ENCODE measurements around the gene MBNL1. TPM values are rescaled to one million over a fixed set of nuclear protein-coding genes. Genes with fewer than 3 reads are reported as not detected.

The MBNL1 gene
- 53.6 TPM for polyA plus RNA-seq
- long read RNA-seq, donor 1, full-length matches to known transcripts = 3 of 24 reads
- long read RNA-seq, donor 1, partial matches to known transcripts = 21 of 24 reads
- long read RNA-seq, donor 1, other reads (novel, unspliced or antisense) = 0 of 24 reads
- long read RNA-seq, donor 2, partial matches to known transcripts = 10 of 10 reads
- long read RNA-seq, donor 2, other reads (novel, unspliced or antisense) = 0 of 10 reads
- long read RNA-seq, donor 3 = 0 reads
- long read RNA-seq, donor 4, full-length matches to known transcripts = 2 of 2 reads
- long read RNA-seq, donor 4, partial matches to known transcripts = 0 of 2 reads
- long read RNA-seq, donor 4, other reads (novel, unspliced or antisense) = 0 of 2 reads
- long read RNA-seq, donor 5, full-length matches to known transcripts = 8 of 8 reads
- long read RNA-seq, donor 5, partial matches to known transcripts = 0 of 8 reads
- long read RNA-seq, donor 5, other reads (novel, unspliced or antisense) = 0 of 8 reads
- long read RNA-seq, donor 6, full-length matches to known transcripts = 3 of 3 reads
- long read RNA-seq, donor 6, partial matches to known transcripts = 0 of 3 reads
- long read RNA-seq, donor 6, other reads (novel, unspliced or antisense) = 0 of 3 reads
- long read RNA-seq, donor 7, full-length matches to known transcripts = 2 of 2 reads
- long read RNA-seq, donor 7, partial matches to known transcripts = 0 of 2 reads
- long read RNA-seq, donor 7, other reads (novel, unspliced or antisense) = 0 of 2 reads
- long read RNA-seq, donor 8, full-length matches to known transcripts = 1 of 6 reads
- long read RNA-seq, donor 8, partial matches to known transcripts = 5 of 6 reads
- long read RNA-seq, donor 8, other reads (novel, unspliced or antisense) = 0 of 6 reads
- long read RNA-seq, donor 9, full-length matches to known transcripts = 1 of 1 reads
- long read RNA-seq, donor 9, partial matches to known transcripts = 0 of 1 reads
- long read RNA-seq, donor 9, other reads (novel, unspliced or antisense) = 0 of 1 reads
- long read RNA-seq, donor 10, full-length matches to known transcripts = 4 of 11 reads
- long read RNA-seq, donor 10, partial matches to known transcripts = 7 of 11 reads
- long read RNA-seq, donor 10, other reads (novel, unspliced or antisense) = 0 of 11 reads
- long read RNA-seq, donor 11, full-length matches to known transcripts = 1 of 1 reads
- long read RNA-seq, donor 11, partial matches to known transcripts = 0 of 1 reads
- long read RNA-seq, donor 11, other reads (novel, unspliced or antisense) = 0 of 1 reads

GRCh38 chr3:152268555-152269055 is at the start of gene MBNL1:
Gene MBNL1 (plus strand): TSS chr3:152268929. CDS start chr3:152300194, 31,265 bp downstream.
- H3K9me3 ChIP-seq (ENCODE audit: control insufficient read depth, low read depth, low read length) = no peaks in the 10 kb centered on the region
- no CpG with 5 or more reads among the region's 50 CpGs for WGBS (ENCODE audit: insufficient coverage, low lambda C conversion rate)
- DNase-seq = peak; percentile 76 to 93
- H3K36me3 ChIP-seq (ENCODE audit: control insufficient read depth, insufficient read depth, low read length) = no peaks in the 10 kb centered on the region
- H3K27me3 ChIP-seq (ENCODE audit: control insufficient read depth, insufficient read depth, low read length) = no peaks in the 10 kb centered on the region
- H3K27ac ChIP-seq (ENCODE audit: low read length) = peak within 1 kb of the TSS; percentile 97
- peak within 1 kb of the TSS; percentile 87 for H3K4me3 ChIP-seq (ENCODE audit: low read length)
- peaks cover 26% of the 10 kb centered on the region for H3K4me1 ChIP-seq (ENCODE audit: control insufficient read depth, insufficient read depth, low read length)

DNA sequence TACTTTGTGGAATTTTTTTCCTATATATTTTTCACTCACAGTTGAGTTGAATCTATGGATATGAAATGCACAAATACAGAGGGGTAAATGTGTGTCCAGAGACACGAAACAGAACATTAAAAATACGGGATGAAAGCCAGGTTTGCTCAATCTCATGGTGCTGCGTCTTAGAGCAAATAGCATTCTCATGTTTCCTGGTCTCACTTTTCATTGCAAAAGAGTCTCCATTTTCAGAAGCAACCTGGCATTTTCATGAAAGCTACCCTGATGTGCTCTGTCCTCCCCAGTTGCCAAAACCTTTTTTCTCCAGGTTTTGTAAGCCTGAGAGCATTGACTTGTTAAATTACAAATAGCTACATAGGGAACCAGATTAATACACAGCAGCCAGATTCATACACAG is 49.5 kb upstream of the MBNL1 start:
- Histone ChIP-seq H3K27me3 (ENCODE audit: control insufficient read depth, insufficient read depth, low read length) (no peaks in the 10 kb centered on the region), H3K36me3 (ENCODE audit: control insufficient read depth, insufficient read depth, low read length) (no peaks in the 10 kb centered on the region), H3K27ac (ENCODE audit: low read length) (no peak overlapping the region), H3K4me1 (ENCODE audit: control insufficient read depth, insufficient read depth, low read length) (no peaks in the 10 kb centered on the region), H3K4me3 (ENCODE audit: low read length) (no peak overlapping the region), H3K9me3 (ENCODE audit: control insufficient read depth, low read depth, low read length) (peaks cover 8% of the 10 kb centered on the region)
- DNase-seq = no peak
- 80% methylated on average over 1 of the region's 3 CpGs for WGBS (ENCODE audit: insufficient coverage, low lambda C conversion rate)

- no peak overlapping the region for H3K4me3 ChIP-seq (ENCODE audit: low read length)
- 89% methylated on average over 2 of the region's 2 CpGs for WGBS (ENCODE audit: insufficient coverage, low lambda C conversion rate)
- no peaks in the 10 kb centered on the region for H3K36me3 ChIP-seq (ENCODE audit: control insufficient read depth, insufficient read depth, low read length)
- no peak overlapping the region for H3K27ac ChIP-seq (ENCODE audit: low read length)
- no peaks in the 10 kb centered on the region for H3K27me3 ChIP-seq (ENCODE audit: control insufficient read depth, insufficient read depth, low read length)
- peaks cover 8% of the 10 kb centered on the region for H3K9me3 ChIP-seq (ENCODE audit: control insufficient read depth, low read depth, low read length)
- no peaks in the 10 kb centered on the region for H3K4me1 ChIP-seq (ENCODE audit: control insufficient read depth, insufficient read depth, low read length)
- no peak for DNase-seq
Observed at GRCh38 chr3:152219769-152220255, 48.9 kb upstream of the MBNL1 start.

DNA sequence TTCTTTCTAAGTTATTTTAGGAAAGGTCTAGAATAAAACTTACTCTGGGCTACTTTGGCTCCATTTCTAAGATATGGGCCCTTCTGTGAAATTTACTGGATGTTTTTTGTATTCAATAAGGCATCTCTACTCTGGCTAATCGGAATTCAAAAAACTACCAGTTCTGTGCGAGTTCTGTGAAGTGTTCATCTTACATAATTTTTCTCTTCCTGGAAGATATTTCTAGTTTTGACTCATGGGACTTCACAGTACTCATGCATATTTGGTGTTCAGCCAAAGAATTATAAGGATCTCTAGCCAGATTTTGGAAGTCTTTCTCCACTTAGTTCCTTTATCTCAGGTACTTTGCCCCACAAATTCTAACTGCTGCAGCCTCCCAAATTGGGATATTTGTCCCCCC is 46.4 kb upstream of the MBNL1 start:
- Histone ChIP-seq H3K27ac (ENCODE audit: low read length) (no peak overlapping the region), H3K4me1 (ENCODE audit: control insufficient read depth, insufficient read depth, low read length) (no peaks in the 10 kb centered on the region), H3K9me3 (ENCODE audit: control insufficient read depth, low read depth, low read length) (peaks cover 3% of the 10 kb centered on the region), H3K27me3 (ENCODE audit: control insufficient read depth, insufficient read depth, low read length) (no peaks in the 10 kb centered on the region), H3K4me3 (ENCODE audit: low read length) (no peak overlapping the region), H3K36me3 (ENCODE audit: control insufficient read depth, insufficient read depth, low read length) (no peaks in the 10 kb centered on the region)
- WGBS (ENCODE audit: insufficient coverage, low lambda C conversion rate) = no CpG with 5 or more reads among the region's 2 CpGs
- no peak for DNase-seq

DNA sequence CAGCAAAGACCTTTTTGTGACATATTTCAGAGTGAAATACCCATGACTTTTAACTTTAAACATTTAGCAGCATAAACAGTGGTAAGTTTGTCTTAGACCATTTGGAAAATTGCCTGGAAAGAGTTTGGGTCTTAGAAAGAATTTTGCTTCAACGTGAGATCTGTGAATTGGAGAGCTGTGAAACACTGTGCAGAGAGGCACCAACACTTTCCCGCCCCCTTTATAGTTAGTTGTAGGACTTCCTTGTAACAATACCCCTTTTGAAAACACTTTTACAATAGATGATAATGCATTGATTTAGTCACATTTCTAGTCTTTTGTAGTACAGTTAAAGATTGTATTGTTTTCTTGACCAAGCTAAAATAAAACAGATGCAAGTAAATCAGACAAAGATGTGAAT is 43.5 kb upstream of the MBNL1 start:
- no CpG with 5 or more reads among the region's 2 CpGs for WGBS (ENCODE audit: insufficient coverage, low lambda C conversion rate)
- no peak overlapping the region for H3K27ac ChIP-seq (ENCODE audit: low read length)
- no peaks in the 10 kb centered on the region for H3K4me1 ChIP-seq (ENCODE audit: control insufficient read depth, insufficient read depth, low read length)
- no peaks in the 10 kb centered on the region for H3K9me3 ChIP-seq (ENCODE audit: control insufficient read depth, low read depth, low read length)
- DNase-seq = no peak
- no peak overlapping the region for H3K4me3 ChIP-seq (ENCODE audit: low read length)
- no peaks in the 10 kb centered on the region for H3K36me3 ChIP-seq (ENCODE audit: control insufficient read depth, insufficient read depth, low read length)
- H3K27me3 ChIP-seq (ENCODE audit: control insufficient read depth, insufficient read depth, low read length) = no peaks in the 10 kb centered on the region

- DNase-seq = no peak
- Histone ChIP-seq H3K27me3 (ENCODE audit: control insufficient read depth, insufficient read depth, low read length) (no peaks in the 10 kb centered on the region), H3K4me3 (ENCODE audit: low read length) (no peak overlapping the region), H3K4me1 (ENCODE audit: control insufficient read depth, insufficient read depth, low read length) (no peaks in the 10 kb centered on the region), H3K27ac (ENCODE audit: low read length) (no peak overlapping the region), H3K36me3 (ENCODE audit: control insufficient read depth, insufficient read depth, low read length) (no peaks in the 10 kb centered on the region), H3K9me3 (ENCODE audit: control insufficient read depth, low read depth, low read length) (no peaks in the 10 kb centered on the region)
- 100% methylated on average over 1 of the region's 2 CpGs for WGBS (ENCODE audit: insufficient coverage, low lambda C conversion rate)
Observed at GRCh38 chr3:152226176-152226575, 42.6 kb upstream of the MBNL1 start.

DNA sequence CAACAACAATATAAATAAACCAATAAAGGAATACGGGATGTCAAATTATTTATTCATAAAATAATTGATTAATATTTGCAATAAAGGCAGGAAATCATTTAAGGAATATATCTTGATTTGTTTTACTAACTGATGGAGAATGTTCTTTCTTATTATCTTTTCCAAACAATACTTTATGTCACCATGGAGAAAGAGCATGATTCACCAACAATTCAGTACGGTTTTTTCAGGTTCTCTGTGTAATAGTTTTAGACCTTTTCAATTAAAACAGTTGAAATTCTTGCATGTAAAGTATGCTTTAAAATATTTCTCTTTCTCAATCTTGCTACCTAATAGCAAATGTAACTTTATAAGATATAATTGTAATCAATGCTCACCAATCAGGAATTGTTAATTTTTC is 41.7 kb upstream of the MBNL1 start:
- no peak for DNase-seq
- H3K36me3 ChIP-seq (ENCODE audit: control insufficient read depth, insufficient read depth, low read length) = no peaks in the 10 kb centered on the region
- H3K27ac ChIP-seq (ENCODE audit: low read length) = no peak overlapping the region
- no peaks in the 10 kb centered on the region for H3K27me3 ChIP-seq (ENCODE audit: control insufficient read depth, insufficient read depth, low read length)
- WGBS (ENCODE audit: insufficient coverage, low lambda C conversion rate) = 88% methylated on average over 1 of the region's 2 CpGs
- H3K9me3 ChIP-seq (ENCODE audit: control insufficient read depth, low read depth, low read length) = no peaks in the 10 kb centered on the region
- no peaks in the 10 kb centered on the region for H3K4me1 ChIP-seq (ENCODE audit: control insufficient read depth, insufficient read depth, low read length)
- H3K4me3 ChIP-seq (ENCODE audit: low read length) = no peak overlapping the region

DNA sequence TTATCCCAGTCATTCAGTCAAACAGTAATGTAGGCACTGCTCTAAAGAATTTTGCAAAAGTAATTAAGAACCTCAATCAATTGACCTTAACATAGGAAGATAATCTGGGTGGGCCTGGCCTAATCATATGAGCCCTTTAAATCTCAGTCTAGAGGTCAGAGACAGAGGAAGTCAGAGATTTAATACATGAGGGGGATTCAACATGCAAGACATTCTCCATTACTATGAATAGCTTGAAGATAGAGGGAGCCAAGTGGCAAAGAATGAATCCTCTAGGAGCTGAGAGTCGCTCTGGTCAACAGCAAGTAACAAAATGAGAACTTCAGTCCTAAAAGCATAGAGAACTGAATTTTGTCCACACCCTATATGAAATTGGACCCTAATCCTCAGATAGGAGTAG is 39.0 kb upstream of the MBNL1 start:
- Histone ChIP-seq H3K4me3 (ENCODE audit: low read length) (no peak overlapping the region), H3K27ac (ENCODE audit: low read length) (no peak overlapping the region), H3K4me1 (ENCODE audit: control insufficient read depth, insufficient read depth, low read length) (no peaks in the 10 kb centered on the region), H3K9me3 (ENCODE audit: control insufficient read depth, low read depth, low read length) (no peaks in the 10 kb centered on the region), H3K27me3 (ENCODE audit: control insufficient read depth, insufficient read depth, low read length) (no peaks in the 10 kb centered on the region), H3K36me3 (ENCODE audit: control insufficient read depth, insufficient read depth, low read length) (no peaks in the 10 kb centered on the region)
- WGBS (ENCODE audit: insufficient coverage, low lambda C conversion rate) = no CpG with 5 or more reads among the region's 1 CpG
- no peak for DNase-seq

- no peak for DNase-seq
- no peak overlapping the region for H3K4me3 ChIP-seq (ENCODE audit: low read length)
- 100% methylated on average over 1 of the region's 1 CpG for WGBS (ENCODE audit: insufficient coverage, low lambda C conversion rate)
- H3K27ac ChIP-seq (ENCODE audit: low read length) = no peak overlapping the region
- H3K27me3 ChIP-seq (ENCODE audit: control insufficient read depth, insufficient read depth, low read length) = no peaks in the 10 kb centered on the region
- H3K36me3 ChIP-seq (ENCODE audit: control insufficient read depth, insufficient read depth, low read length) = no peaks in the 10 kb centered on the region
- no peaks in the 10 kb centered on the region for H3K9me3 ChIP-seq (ENCODE audit: control insufficient read depth, low read depth, low read length)
- H3K4me1 ChIP-seq (ENCODE audit: control insufficient read depth, insufficient read depth, low read length) = no peaks in the 10 kb centered on the region
Observed at GRCh38 chr3:152230370-152230769, 38.4 kb upstream of the MBNL1 start.

DNA sequence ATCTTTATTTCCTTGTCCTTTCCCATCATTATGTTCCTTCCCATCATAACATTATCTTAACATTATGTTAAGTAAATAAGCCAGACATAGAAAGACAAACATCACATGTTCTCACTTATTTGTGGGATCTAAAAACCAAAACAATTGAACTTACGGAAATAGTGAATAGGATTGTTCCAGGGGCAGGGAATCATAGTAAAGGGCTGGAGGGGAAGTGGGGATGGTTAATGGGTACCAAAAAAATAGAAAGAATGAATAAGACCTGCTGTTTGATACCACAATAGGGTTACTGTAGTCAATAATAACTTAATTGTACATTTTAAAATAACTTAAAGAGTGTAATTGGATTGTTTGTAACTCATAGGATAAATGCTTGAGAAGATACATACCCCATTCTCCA is 36.7 kb upstream of the MBNL1 start:
- H3K4me3 ChIP-seq (ENCODE audit: low read length) = no peak overlapping the region
- 73% methylated on average over 1 of the region's 1 CpG for WGBS (ENCODE audit: insufficient coverage, low lambda C conversion rate)
- no peaks in the 10 kb centered on the region for H3K36me3 ChIP-seq (ENCODE audit: control insufficient read depth, insufficient read depth, low read length)
- no peak overlapping the region for H3K27ac ChIP-seq (ENCODE audit: low read length)
- DNase-seq = no peak
- no peaks in the 10 kb centered on the region for H3K27me3 ChIP-seq (ENCODE audit: control insufficient read depth, insufficient read depth, low read length)
- no peaks in the 10 kb centered on the region for H3K9me3 ChIP-seq (ENCODE audit: control insufficient read depth, low read depth, low read length)
- no peaks in the 10 kb centered on the region for H3K4me1 ChIP-seq (ENCODE audit: control insufficient read depth, insufficient read depth, low read length)

All from large intestine (tissue), 12 donors.